HG02938 (cell line): ENCODE results near the gene UCN3.
"Not testable (repeated sequence)": the region's sequence is repeated elsewhere in the genome, so short reads cannot be mapped to it uniquely, and the experiment has no call there.

Source experiments
- ATAC-seq: cut with Tn5 transposase; IDR thresholded peaks from one replicate; pipeline ENCODE4 v1.9.1; 2021; ENCODE audit warnings: mild to moderate bottlenecking, moderate library complexity; ENCODE audit not compliant: unreplicated experiment

The UCN3 gene

DNA sequence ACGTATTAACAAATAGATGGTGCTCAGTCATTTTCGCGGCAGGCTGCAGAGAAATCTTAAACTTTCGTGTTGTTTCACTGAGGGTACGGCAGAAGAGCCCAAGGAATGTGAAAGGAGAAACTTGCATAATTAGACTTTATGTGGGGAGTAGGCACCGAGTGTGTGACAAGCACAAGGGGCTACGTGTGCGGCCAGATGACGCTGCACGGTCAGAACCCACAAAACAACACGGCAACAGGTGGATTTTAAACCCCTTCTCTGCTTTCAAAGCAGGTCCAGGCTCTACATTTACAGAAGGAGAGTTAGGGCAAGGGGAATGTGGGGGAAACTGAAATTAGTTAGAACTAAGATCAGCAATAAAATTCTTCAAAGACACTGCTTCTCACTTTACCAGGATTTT, 392 bp upstream of the UCN3 start:
- ATAC-seq: no peak

DNA sequence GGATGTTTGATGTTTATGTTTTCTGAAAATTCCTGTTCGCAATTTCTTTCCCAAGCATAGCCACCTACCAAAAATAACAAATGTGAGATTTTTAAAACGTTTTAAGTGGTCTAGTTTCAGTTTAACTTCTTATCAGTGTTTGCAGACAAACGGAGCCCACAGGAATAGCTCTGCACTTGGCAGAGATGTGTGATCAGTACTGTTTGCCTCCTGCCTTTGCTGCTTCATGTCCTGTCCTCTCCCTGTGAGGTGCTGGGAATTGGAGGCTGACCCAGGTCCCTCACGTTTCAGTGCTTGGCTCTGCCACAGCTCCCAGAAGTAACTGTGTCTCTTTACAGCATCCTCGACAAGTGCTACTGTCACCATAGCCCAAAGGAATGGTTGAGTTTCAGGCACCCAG, 1.2 kb downstream of the UCN3 start:
- ATAC-seq: no peak

DNA sequence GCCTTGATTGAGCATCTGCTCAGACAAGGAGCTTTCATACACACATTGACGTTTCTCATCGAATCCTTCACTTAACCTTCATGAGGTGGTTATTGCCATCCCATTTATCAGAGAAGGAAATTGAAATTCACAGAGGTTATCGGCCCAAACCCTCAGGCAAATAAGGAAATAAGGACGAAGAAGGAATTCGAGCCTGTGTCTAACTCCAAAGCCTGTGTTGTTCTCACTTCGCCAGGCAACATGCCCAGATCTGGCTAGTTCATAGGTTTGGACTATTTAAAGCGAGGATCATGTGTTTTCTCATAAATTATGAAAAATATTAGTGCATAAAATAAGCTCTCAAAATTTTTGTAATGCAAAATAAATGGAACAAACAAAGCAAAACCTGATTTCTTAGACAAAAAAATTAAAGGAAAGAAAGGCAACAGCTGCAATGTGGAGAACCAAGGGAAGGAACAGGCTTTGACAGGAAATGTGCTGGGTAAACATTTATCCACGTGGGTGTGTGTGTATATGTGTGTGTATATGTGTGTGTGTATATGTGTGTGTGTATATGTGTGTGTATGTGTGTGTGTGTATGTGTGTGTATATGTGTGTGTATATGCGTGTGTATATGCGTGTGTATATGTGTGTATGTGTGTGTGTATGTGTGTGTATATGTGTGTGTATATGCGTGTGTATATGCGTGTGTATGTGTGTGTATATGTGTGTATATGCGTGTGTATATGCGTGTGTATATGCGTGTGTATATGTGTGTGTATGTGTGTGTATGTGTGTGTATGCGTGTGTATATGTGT, 4.8 kb downstream of the UCN3 start:
- ATAC-seq: no peak

DNA sequence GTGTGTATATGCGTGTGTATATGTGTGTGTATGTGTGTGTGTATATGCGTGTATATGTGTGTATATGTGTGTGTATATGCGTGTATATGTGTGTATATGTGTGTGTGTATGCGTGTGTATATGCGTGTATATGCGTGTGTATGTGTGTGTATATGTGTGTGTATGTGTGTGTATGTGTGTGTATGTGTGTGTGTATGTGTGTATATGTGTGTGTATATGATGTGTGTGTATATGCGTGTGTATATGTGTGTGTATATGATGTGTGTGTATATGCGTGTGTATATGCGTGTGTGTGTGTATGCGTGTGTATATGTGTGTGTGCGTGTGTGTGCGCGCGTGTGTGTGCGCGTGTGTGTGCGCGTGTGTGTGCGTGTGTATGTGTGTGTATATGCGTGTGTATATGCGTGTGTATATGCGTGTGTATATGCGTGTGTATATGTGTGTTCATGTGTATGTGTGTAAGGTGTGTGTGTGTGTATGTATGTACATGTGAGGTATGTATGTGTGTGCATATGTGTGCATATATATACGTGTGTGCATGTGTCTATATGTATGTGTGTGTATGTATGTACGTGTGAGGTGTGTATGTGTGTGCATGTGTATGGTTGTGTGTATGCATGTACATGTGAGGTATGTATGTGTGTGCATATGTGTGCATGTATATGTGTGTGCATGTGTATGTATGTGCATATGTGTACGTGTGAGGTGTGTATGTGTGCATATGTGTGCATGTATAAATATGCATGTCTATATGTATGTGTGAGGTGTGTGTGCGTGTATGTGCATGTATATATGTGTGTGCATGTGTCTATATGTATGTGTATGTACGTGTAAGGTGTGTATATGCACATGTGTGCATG, 6.0 kb downstream of the UCN3 start:
- ATAC-seq: no peak

GRCh38 chr10:5373307-5373706, 8.5 kb downstream of the UCN3 start:
- ATAC-seq: no peak

DNA sequence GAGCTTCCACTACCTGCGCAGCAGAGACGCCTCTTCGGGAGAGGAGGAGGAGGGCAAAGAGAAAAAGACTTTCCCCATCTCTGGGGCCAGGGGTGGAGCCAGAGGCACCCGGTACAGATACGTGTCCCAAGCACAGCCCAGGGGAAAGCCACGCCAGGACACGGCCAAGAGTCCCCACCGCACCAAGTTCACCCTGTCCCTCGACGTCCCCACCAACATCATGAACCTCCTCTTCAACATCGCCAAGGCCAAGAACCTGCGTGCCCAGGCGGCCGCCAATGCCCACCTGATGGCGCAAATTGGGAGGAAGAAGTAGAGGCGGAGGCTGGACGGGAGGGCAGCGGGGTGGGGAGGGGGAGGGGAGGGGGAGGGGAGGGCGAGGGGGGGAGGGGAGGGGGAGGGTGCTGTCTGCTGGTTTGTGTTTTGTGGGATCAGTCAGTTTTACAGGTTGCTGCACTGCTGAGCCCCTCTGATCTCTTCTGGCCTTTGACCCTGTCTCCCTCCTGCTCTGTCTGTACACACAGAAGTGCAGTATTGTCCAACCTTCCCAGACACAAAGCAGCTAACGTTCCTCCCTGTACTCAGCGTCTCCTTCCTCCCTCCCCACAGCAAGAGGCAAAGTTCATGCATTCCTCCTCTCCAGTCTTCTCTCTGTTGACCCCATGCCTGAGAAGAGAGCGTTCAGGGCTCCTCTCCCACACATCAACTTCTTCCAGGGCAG, 9.3 kb downstream of the UCN3 start:
- ATAC-seq: no peak

DNA sequence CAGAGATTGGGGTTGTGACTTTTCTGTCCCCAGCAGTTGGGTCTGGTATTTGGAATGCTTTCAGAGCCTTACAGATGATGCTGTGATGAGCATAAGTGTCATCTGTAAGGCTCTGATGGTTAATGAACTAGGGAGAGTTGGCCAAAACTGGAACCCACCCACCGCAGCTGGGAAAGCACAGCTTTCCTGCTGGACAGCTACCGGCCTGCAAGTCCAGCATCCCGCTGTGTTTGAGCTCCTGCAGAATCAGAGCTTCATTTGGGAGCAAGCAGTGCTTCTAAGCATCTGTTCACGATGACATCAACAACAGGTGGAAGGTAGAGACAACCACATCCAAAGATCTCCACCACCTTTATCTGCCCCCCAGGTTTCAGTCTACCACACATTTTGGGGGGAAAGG, 11.7 kb downstream of the UCN3 start:
- no peak for ATAC-seq

GRCh38 chr10:5379202-5379601, 14.4 kb downstream of the UCN3 start:
- not testable (repeated sequence) for ATAC-seq

- not testable (repeated sequence) for ATAC-seq
These were observed 15.6 kb downstream of the UCN3 start for GRCh38 chr10:5380395-5380794.

GRCh38 chr10:5381187-5381586, 16.4 kb downstream of the UCN3 start:
- no peak for ATAC-seq

- ATAC-seq: no peak
These were observed 20.5 kb downstream of the UCN3 start for GRCh38 chr10:5385224-5385623.

GRCh38 chr10:5387169-5387568, 22.4 kb downstream of the UCN3 start:
- ATAC-seq: no peak

DNA sequence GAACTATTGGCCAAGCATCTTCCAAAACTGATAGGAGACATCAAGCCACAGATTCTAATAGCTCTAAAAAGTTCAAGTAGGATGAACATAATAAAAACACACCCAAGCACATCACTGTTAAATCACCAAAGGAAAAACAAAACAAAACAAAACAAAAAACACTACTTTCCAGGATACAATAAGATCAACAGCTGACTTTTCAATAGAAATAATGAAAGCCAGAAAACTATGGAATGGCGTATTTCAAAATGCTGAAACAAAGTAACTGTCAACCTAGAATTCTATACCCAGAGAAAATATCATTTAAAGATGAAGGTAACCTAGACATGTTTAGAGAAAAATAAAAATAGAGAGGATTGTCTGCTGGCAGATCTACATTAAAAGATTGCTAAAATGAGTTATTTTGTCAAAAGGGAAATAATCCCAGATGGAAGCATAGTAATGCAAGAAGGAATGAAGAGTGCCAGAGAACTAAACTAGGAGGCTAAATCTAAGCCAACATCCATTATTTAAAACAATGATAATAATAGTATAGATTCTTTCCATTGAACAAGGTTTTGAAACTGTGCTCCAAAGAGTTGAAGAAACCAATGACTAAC, 25.9 kb downstream of the UCN3 start:
- ATAC-seq: no peak

- ATAC-seq: no peak
These were observed 27.0 kb downstream of the UCN3 start for GRCh38 chr10:5391790-5392189.

- ATAC-seq: no peak
These were observed 28.8 kb downstream of the UCN3 start for GRCh38 chr10:5393529-5393928.

DNA sequence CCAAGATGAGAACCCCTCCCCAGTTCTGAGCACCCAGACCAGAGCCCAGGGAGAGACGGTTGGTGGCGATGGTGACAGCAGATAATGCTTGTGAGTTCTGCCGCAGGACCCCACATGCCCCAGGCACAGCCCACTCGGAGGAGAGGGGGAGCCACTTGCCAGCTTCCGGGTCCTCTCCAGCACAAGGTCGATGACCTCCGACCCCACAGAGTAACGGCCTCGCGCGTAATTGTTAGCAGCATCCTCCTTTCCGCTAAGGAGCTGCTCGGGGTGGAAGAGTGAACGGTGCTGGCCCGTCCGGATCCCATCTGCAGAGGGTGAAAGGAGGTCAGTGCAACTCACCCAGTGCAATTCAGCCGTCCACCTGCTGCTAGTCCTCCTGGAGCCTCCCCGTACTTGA, 30.4 kb downstream of the UCN3 start:
- ATAC-seq: no peak

DNA sequence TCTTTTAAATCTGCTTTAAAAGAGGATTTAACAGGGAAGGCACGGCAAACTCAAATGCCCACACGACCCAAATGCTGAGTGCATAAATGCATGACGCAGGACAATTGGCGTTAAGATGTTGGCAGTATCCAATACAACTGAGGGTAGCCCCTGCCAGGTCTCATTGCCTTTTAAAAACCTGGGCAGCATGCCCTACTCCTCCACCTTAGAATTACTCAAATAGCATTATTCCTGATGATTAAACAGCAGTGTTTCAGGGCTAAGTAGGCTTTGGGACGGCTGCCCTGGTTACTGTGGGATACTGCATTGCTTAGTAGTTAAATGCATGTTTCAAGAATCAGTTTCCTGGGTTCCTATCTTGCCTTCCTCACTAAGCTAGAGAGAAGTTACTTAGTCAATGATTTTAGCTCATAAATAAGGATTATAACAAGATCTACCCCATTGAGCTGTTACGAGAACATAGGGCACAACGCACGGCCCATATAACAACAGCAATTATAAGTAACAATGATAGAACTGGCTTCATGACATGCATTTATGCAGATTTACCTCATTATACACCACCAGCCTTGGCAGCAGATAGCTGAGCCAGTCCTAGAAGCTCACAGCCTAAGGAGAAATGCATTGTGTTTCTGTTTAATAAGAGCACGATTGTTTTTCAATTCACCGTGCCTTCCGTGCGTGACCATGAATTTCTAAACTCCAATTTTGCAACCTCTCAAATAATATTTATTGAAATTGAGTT, 32.0 kb downstream of the UCN3 start:
- ATAC-seq: no peak

DNA sequence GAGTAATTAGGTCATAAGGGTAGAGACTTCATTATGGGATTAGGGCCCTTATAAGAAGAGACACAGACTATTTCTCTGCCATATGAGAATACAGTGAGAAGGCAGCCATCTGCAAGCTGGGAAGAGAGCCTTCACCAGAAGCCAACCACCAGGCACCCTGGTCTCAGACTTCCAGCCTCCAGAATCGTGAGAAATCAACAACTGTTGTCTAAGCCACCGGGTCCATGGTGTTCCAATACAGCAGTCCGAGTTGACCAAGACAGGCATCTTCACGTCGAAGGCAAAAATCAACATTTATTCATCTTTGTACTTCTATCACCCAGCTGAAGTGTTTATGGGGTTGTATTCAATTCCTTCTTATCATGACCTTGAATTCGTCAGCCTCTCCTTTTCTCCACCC, 34.6 kb downstream of the UCN3 start:
- no peak for ATAC-seq

DNA sequence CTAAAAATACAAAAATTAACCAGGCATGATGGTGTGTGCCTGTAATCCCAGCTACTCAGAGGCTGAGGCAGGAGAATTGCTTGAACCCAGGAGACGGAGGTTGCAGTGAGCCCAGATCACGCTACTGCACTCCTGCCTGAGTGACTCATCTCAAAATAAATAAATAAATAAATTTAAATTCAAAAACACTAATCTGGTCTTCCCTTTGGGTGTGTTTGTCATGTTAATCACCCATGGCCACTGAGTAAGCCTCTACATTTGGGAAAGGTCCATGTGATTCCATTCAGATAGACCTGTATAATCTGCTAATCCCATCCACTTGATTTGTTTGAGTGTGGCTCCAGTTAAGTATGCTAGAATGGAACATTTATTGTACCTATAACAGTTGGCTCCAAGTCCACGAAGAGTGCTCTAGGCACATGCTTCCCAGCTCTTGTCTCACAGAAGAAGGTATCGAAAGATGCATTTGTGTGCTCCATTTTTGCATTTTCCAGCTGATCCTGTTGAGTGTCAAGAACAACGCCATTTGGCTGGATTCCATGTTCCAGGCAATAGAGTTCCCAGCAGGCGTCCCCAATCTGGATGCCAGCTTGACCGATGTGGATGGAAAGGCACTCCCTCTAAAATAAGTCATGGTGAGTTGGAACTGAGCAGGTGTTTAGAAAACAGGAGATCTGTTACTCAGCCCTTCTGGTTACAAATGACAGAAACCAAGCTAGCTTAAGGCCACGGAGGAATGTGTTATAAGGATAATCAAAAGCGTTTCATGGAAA, 35.9 kb downstream of the UCN3 start:
- no peak for ATAC-seq

GRCh38 chr10:5402798-5403197, 38.0 kb downstream of the UCN3 start:
- no peak for ATAC-seq
